NCI-H345 (cell line): Measurements from ENCODE around the gene BANP.
"Not testable (repeated sequence)": the region's sequence is repeated elsewhere in the genome, so short reads cannot be mapped to it uniquely, and the experiment has no call there.

Experiments used
- DNase-seq: peaks from one replicate; lab custom pipeline; 2025; lab: John Stamatoyannopoulos, UW

The BANP gene

GRCh38 chr16:88033003-88033740, 81.9 kb downstream of the BANP start:
- not testable (repeated sequence) for DNase-seq

DNA sequence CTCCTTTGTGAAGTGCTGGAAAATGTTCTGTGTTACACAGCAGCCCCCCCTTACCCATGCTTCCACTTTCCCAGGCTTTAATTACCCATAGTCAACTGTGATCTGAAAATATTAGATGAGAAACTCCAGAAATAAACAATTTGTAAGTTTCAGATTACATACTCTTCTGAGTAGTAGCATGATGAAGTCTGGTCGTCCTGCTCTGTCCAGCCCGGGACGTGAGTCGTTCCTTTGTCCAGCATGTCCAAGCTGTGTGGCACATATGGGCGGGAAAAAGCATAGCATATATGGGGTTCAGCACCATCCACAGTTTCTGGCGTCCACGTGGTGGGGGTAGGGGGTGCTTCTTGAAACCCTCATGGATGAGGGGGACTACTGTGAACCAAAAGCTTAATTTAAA, 83.5 kb downstream of the BANP start:
- no peak for DNase-seq

DNA sequence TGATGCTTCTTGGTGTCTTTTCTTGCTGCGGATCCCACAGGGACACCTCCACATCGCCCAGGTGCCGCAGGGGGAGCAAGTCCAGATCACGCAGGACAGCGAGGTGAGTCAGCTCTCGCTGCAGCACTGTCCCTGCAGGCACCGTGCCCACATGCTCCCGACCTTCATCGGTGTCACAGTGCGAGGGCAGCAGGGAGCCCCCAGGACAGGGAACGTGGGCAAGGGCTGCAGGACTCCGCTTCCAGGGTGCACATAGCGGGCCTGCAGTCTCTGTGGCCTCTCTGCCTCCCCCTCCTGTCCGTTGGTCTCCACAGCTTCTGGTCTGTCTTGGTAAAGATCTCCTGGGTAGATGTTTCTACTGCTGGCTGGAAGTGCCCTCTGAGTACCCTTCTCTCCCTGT, 84.1 kb downstream of the BANP start:
- no peak for DNase-seq

DNA sequence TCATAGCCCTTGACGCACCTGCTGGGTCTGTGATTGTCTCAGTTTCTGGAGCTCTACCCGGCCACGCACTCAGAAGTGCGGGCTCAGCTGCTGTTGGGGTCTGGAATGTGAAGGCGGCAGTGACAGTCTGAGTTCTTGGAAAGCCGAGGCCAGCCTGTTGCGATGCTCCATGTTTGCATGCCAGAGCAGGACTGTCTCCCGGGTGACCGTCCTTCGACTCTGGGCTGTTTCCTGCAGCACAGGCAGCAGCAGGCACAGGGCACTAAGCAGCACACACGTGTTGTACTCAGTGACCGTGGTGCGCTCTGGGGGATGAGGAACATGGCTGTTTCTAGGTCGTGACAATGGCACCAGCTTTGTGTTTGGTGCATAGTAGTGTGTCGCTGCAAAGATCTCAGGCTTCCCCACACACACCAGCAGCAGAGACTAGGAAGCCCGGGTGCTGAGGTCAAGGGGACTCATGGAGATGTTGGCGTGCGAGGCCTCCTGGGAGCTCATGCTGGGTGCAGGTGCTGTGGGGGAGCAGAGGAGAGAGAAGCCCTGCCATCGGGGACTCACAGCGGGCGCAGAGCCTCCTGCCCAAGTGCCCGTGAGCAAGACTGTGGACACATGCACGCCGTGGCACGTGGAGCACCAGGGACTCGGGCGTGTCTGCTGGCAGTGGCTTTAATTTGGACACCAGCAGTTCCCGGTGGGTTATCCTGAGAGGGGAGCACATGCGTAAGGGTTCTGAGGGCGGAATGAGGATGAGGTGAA, 84.8 kb downstream of the BANP start:
- not testable (repeated sequence) for DNase-seq

DNA sequence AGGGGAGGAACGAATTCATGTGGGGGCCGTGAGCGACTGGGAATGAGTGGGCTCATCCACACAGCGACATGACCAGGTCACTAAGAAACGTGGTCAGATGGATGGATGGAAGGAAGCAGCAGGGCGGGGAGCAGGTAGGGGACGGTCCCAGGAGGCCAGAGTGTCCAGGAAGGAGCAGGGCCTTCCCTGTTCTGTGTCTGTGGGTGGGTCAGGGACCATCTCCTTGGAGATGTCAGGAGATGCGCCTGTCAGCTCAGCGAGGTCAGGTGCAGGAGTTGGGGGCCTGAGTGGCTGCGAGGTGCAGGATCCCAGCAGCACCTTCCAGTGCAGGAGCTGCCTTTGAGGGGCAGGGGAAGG, 85.4 kb downstream of the BANP start:
- DNase-seq, result not testable (repeated sequence)

DNA sequence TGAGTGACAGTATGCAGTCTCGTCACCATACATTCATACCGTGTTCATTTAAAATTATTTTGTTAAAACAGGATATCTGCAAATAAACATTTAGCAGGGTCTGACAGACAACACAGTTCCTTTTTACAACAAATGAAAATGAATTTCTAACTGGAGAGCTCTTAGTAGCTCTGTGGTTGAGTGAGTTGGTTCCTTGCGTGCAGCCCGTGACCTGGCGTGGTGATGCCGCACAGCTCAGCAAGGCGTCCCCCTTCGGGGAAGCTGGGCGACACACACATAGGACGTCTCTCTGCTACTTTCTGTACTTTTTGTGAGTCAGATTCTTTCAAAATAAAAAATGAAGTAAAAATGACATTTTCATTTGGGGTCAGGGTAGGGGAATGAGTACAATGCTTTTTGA, 86.1 kb downstream of the BANP start:
- DNase-seq, result not testable (repeated sequence)

DNA sequence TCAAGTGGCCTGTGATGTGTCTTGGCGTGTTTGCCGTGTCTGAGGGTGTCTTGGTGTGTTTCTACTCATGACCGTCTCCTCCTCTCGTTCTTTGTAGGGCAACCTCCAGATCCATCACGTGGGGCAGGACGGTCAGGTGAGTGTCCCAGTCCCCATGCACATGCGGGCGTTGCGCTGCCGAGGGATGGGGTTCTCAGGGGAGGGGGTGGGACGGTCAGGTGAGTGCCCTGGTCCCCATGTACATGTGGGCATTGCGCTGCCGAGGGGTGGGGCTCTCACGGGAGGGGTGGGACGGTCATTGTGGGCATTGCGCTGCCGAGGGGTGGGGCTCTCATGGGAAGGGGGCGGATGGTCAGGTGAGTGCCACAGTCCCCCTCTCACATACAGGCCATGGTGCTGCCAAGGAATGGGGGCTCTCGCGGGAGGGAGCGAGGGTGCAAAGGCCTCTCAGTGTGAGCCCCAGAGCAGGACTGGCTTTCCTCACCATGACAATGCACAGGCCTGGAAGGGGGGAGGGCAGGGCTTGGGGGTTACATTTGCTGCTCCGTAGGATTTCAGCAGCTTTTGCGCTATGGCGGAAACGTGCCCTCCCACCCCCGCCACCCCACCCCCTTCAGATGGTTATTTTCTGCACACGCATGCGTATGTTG, 86.8 kb downstream of the BANP start:
- DNase-seq, result not testable (repeated sequence)

DNA sequence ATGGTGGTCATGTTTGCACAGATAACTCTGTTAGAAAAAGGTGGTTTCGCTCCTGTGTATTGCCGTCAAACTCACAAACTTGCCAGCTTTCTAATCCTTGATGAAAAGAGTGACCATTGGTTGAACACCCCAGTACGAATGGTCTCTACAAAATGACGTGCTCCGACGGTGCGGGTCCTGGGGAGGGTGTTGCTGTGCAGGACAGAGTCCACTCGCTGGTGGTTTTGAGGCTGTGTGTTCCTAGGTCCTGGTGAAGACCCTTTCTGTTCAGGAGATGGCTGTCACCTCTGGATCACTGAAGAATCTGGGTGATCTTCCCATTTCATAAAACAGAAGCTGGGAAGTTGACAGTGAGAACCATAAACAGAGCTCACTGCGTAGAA, 87.3 kb downstream of the BANP start:
- not testable (repeated sequence) for DNase-seq

- no peak for DNase-seq
These were observed 88.4 kb downstream of the BANP start for GRCh38 chr16:88039591-88039990.

DNA sequence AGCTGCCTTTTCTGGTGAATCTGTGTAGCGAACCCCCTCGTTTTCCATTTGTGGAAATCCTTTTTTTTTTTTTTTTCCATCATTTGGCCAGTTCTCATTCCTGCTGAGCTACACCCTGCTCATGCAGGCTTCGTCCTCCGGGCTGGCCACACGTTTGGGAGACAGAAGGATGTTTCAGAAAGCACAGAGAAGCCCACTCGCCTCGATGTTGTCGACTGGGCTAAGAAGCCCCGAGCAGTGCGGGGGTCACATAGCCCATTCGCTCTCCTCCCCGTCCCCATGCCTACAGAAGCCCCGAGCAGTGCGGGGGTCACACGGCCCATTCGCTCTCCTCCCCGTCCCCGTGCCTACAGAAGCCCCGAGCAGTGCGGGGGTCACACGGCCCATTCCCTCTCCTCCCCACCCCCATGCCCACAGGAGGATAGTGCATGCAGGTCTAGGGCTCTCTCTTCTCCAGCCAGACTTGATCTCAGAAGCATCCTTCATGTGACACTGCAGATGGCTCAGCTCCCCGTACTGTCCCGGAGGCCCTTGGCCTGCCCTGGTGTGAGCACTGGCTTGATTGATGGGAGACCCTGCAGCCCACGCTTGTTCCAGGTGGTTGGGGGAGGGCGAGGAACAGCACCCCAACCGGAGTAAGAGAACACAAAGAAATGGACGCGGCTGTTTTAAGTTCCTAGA, 89.1 kb downstream of the BANP start:
- not testable (repeated sequence) for DNase-seq

- not testable (repeated sequence) for DNase-seq
These were observed 89.6 kb downstream of the BANP start for GRCh38 chr16:88040877-88041244.

DNA sequence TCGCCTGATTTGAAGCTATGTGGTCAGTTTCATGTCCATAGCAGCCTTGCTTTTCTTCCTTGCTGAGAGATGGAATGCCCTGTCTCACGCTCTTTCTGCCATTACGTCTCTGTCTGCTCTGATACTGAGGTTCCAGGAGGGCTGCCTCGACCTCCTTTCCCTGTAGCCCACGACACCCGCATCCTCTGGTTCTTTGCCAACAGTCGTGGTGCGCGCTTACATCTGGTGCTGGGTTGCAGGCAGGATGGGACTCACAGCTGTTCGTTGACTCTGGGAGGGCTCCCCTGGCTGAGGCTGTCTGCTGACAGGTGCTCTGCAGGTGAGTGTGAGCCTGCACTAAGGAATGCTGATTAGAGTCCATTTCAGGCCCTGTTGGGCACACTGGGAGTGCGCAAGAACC, 90.3 kb downstream of the BANP start:
- not testable (repeated sequence) for DNase-seq

- DNase-seq, result not testable (repeated sequence)
These were observed 90.8 kb downstream of the BANP start for GRCh38 chr16:88041986-88042562.

GRCh38 chr16:88043208-88043910, 92.1 kb downstream of the BANP start:
- not testable (repeated sequence) for DNase-seq

GRCh38 chr16:88044121-88044581, 92.9 kb downstream of the BANP start:
- not testable (repeated sequence) for DNase-seq

- DNase-seq, result not testable (repeated sequence)
These were observed 94.1 kb downstream of the BANP start for GRCh38 chr16:88045361-88045760.

GRCh38 chr16:88045820-88046303, 94.6 kb downstream of the BANP start:
- no peak for DNase-seq

DNA sequence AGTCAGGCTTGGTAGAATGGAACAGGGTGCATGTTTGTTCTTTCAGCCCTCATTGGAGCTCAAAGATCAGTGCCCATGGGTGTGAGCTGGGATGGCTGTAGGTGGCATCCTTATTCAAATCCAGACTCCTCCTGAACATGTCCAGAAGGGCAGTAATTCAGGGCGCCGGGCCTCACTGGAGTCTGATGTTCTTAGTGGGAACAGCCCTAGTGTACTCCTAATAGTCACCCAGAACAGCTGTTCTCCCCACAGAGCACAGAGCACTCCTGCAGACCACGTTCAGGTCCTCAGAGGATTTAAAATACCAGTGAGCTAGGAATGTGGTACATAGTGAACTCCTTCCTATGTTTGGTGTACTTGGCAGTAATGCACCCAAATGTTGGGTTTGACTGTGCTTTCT, 96.2 kb downstream of the BANP start:
- no peak for DNase-seq

DNA sequence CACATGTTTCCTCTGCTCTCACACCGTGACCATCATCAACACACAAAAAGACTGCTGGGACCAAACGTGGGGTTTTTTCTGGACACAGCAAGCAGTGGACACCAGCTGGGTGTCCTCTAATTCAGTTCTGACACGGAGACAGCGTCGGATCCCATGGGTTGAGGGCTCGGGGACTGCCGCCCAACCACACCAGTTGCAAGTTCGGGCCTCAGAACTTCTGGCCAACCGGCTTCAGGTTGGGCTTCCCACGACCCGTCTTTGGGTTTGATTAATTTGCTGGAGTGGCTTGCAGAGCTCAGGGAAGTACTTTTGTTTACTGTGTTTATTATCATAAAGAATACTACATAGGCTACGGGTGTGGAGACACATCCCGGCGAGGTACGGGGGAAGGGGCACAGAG, 97.8 kb downstream of the BANP start:
- DNase-seq, result no peak

DNA sequence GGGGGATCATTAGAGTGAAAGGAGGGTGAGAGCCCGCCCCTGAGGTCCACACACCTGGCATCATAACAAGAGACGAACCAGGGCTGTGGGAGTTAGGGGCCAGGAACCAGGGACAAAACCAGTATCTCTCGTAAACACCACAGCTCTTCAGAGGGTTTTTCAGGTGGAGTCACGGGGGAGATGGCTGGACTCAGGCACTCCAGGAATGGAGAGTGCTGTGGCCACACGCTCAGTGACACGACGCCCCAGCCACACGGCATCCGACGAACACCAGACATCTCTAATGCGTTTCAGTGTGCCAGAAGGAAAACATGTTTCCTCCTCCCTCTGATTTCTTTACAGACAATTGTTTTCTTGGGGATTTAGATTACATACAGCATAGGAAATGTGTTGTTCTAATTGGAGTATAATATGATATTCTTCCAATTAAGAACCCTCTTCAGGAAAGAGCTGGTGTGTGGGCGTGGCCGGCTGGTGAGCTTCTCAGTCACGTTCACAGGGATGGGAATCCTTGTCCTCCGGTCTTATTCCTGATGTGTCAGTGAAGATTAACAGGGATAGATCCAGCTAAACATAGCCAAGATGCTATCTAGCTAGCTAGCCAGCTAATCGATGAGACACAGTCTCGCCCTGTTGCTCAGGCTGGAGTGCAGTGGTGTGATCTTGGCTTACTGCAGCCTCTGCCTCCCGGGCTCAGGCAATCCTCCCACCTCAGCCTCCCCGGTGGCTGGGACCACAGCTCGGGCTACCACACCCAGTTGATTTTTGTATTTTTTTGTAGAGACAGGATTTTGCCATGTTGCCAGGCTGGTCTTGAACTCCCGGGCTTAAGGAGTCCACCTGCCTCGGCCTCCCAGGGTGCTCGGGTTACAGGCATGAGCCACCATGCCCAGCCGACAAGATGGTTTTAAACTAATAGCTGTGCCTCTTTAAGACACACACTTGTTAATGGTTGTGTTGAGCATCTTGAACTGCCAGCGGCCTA, 98.6 kb downstream of the BANP start:
- no peak for DNase-seq
